HepG2 (cell line): ENCODE measurements around the gene GUK1. TPM values are rescaled to one million over a fixed set of nuclear protein-coding genes. Genes with fewer than 3 reads are reported as not detected.

ENCODE experiments used
- CCAR2 ChIP-seq: fragments of 200-400 bp; formaldehyde crosslinking; optimal IDR thresholded peaks from 2 replicates; pipeline ENCODE3; 2018; ENCODE audit warnings: low read depth, mild to moderate bottlenecking, low read length, moderate library complexity
- CCDC6 ChIP-seq: sonication (generic); formaldehyde crosslinking; IDR thresholded peaks from 2 replicates; pipeline ENCODE4 v1.8.1; 2022; ENCODE audit warnings: mild to moderate bottlenecking, missing genetic modification reagents, moderate library complexity
- EED ChIP-seq: sonication (generic); formaldehyde crosslinking; IDR thresholded peaks from 2 replicates; pipeline ENCODE4 v1.5.0; 2020; ENCODE audit warnings: mild to moderate bottlenecking, missing genetic modification reagents
- RAD21 ChIP-seq: fragments of 450-650 bp; formaldehyde crosslinking; IDR thresholded peaks from 2 replicates; pipeline ENCODE4 v1.5.0; 2020; ENCODE audit warnings: mild to moderate bottlenecking
- SOX5 ChIP-seq: IDR thresholded peaks from 2 replicates; pipeline ENCODE4 v1.6.1; 2016; ENCODE audit warnings: borderline replicate concordance
- SPEN ChIP-seq: sonication (generic); formaldehyde crosslinking; IDR thresholded peaks from 2 replicates; pipeline ENCODE4 v1.5.1; 2020; ENCODE audit warnings: low read depth, mild to moderate bottlenecking, missing genetic modification reagents
- ZIK1 ChIP-seq: sonication (generic); formaldehyde crosslinking; IDR thresholded peaks from 2 replicates; pipeline ENCODE4 v1.5.0; 2020; ENCODE audit warnings: mild to moderate bottlenecking, low read depth, missing genetic modification reagents, borderline replicate concordance
- ZNF253 ChIP-seq: sonication (generic); formaldehyde crosslinking; IDR thresholded peaks from 2 replicates; pipeline ENCODE4 v1.8.0; 2022; ENCODE audit warnings: mild to moderate bottlenecking, missing genetic modification reagents, borderline replicate concordance
- ZNF451 ChIP-seq: sonication (generic); formaldehyde crosslinking; IDR thresholded peaks from 2 replicates; pipeline ENCODE4 v1.5.0; 2020; ENCODE audit warnings: mild to moderate bottlenecking, missing genetic modification reagents
- ZNF616 ChIP-seq: sonication (generic); formaldehyde crosslinking; IDR thresholded peaks from 2 replicates; pipeline ENCODE4 v1.5.0; 2020; ENCODE audit warnings: low read depth, mild to moderate bottlenecking, missing genetic modification reagents
- ZNF713 ChIP-seq: sonication (generic); formaldehyde crosslinking; IDR thresholded peaks from 2 replicates; pipeline ENCODE4 v1.4.0; 2020; ENCODE audit warnings: mild to moderate bottlenecking, missing genetic modification reagents
- ZNF773 ChIP-seq: sonication (generic); formaldehyde crosslinking; IDR thresholded peaks from 2 replicates; pipeline ENCODE4 v1.4.0; 2020; ENCODE audit warnings: missing genetic modification reagents, borderline replicate concordance
- ZNF777 ChIP-seq: sonication (generic); formaldehyde crosslinking; IDR thresholded peaks from 2 replicates; pipeline ENCODE4 v1.4.0; 2020; ENCODE audit warnings: missing genetic modification reagents
- ZNF780A ChIP-seq: sonication (generic); formaldehyde crosslinking; IDR thresholded peaks from 2 replicates; pipeline ENCODE4 v1.8.0; 2022; ENCODE audit warnings: mild to moderate bottlenecking, missing genetic modification reagents, moderate library complexity
- polyA plus RNA-seq, 8 experiments: library from polyadenylated mRNA; depleted of rRNA in 3 of 8; stranded (reverse) in 7 of 8; unstranded in 1 of 8; fragments of >200 nt; fragmentation: Illumina TruSeq in 4 of 8; extraction: Trizol in 4 of 8; gene quantifications; 2 replicates each; pipeline versions ENCODE4 v1.2.1 to v1.2.3, GENCODE V29; 2011 to 2016; ENCODE audit warnings: low read depth in 4 of 8, missing spikeins in 1 of 8, mixed read lengths in 1 of 8; ENCODE audit not compliant: insufficient read depth in 1 of 8
- total RNA-seq, 5 experiments: library from RNA; depleted of rRNA; stranded (reverse); fragments of >200 nt; fragmentation: Illumina TruSeq; extraction: Trizol; gene quantifications; 2 replicates each; pipeline ENCODE4 v1.2.3, GENCODE V29; 2016; ENCODE audit warnings: low read depth in 1 of 5
- TF ChIP-seq, protein P1 (sequence below): sonication (generic); formaldehyde crosslinking; IDR thresholded peaks from 2 replicates; pipeline ENCODE4 v1.4.0; 2020; ENCODE audit warnings: mild to moderate bottlenecking, missing genetic modification reagents, borderline replicate concordance
- TF ChIP-seq, protein P2 (sequence below): sonication (generic); formaldehyde crosslinking; IDR thresholded peaks from 2 replicates; pipeline ENCODE4 v1.5.1; 2020; ENCODE audit warnings: missing genetic modification reagents, mild to moderate bottlenecking, borderline replicate concordance
- TF ChIP-seq, protein P3 (sequence below): sonication (generic); formaldehyde crosslinking; IDR thresholded peaks from one replicate; pipeline ENCODE4 v1.5.1; 2020; ENCODE audit warnings: mild to moderate bottlenecking, missing genetic modification reagents; ENCODE audit errors: not compliant biosample characterization

Gene GUK1
- total and polyA plus RNA-seq, 2 of the 13 experiments (the other 11 are each of a cell fraction or from before 2014, with no cell fraction given): 116 to 154 TPM

DNA sequence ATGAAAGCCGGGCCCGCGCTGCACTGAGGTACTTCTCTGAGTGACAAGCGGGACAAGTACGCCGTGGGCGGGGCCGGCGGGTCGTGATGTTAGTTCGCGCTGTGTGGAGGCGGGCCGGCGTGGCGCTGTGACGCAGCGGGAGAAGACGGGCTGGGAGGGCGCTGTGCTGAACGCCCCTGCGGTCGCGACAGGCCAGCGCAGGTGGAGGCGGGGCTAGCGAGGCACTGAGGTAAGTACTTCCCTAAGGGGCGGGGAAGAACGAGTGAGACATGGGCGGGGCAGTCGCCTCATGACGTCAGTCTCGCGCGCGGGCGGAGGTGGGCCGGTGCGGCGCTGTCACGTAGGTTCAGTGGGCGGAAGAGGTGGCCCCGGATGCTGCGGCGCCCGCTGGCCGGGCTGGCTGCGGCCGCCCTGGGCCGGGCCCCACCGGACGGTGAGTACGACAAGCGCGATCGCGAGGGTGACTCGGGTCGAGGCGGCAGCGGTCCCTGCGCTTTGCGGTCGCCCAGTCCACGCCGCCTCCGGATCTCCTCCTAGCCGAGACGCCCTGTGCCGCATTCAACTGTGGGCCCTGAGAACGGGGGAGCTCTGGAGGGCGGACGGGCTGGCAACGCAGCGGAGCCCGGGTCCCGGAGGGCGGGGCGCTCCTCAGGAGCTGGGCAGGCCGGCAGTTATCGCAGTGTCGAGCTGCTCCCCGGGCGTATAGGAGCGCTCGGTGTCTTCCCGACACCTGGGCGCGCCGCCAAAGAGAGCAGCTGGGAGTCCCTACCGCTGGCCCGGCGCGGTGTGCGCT is at the start of gene GUK1 (continued):
- TF ChIP-seq ZNF773 (peak; percentile 53; the same call in 1 of the 2 replicates), ZNF253 (CRISPR knock-in tag) (no peak), ZNF777 (peak; percentile 86), ZNF616 (CRISPR knock-in tag) (no peak), ZNF713 (CRISPR knock-in tag) (no peak), ZNF451 (CRISPR knock-in tag) (no peak), CCDC6 (CRISPR knock-in tag) (peak; percentile 81; the same call in 1 of the 2 replicates), ZIK1 (CRISPR knock-in tag) (peak; percentile 68; the same call in 1 of the 2 replicates), ZNF780A (CRISPR knock-in tag) (no peak), SOX5 (no peak), RAD21 (0 out of 2 replicates have a peak, but pooled peaks have one; percentile 26), EED (CRISPR knock-in tag) (no peak), SPEN (CRISPR knock-in tag) (peak; percentile 93), CCAR2 (no peak)
- TF ChIP-seq, protein P1, sequence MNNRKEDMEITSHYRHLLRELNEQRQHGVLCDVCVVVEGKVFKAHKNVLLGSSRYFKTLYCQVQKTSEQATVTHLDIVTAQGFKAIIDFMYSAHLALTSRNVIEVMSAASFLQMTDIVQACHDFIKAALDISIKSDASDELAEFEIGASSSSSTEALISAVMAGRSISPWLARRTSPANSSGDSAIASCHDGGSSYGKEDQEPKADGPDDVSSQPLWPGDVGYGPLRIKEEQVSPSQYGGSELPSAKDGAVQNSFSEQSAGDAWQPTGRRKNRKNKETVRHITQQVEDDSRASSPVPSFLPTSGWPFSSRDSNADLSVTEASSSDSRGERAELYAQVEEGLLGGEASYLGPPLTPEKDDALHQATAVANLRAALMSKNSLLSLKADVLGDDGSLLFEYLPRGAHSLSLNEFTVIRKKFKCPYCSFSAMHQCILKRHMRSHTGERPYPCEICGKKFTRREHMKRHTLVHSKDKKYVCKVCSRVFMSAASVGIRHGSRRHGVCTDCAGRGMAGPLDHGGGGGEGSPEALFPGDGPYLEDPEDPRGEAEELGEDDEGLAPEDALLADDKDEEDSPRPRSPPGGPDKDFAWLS (CRISPR knock-in tag): peak; percentile 66; the same call in 1 of the 2 replicates
- TF ChIP-seq, protein P2, sequence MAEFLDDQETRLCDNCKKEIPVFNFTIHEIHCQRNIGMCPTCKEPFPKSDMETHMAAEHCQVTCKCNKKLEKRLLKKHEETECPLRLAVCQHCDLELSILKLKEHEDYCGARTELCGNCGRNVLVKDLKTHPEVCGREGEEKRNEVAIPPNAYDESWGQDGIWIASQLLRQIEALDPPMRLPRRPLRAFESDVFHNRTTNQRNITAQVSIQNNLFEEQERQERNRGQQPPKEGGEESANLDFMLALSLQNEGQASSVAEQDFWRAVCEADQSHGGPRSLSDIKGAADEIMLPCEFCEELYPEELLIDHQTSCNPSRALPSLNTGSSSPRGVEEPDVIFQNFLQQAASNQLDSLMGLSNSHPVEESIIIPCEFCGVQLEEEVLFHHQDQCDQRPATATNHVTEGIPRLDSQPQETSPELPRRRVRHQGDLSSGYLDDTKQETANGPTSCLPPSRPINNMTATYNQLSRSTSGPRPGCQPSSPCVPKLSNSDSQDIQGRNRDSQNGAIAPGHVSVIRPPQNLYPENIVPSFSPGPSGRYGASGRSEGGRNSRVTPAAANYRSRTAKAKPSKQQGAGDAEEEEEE (CRISPR knock-in tag): no peak
- TF ChIP-seq, protein P3, sequence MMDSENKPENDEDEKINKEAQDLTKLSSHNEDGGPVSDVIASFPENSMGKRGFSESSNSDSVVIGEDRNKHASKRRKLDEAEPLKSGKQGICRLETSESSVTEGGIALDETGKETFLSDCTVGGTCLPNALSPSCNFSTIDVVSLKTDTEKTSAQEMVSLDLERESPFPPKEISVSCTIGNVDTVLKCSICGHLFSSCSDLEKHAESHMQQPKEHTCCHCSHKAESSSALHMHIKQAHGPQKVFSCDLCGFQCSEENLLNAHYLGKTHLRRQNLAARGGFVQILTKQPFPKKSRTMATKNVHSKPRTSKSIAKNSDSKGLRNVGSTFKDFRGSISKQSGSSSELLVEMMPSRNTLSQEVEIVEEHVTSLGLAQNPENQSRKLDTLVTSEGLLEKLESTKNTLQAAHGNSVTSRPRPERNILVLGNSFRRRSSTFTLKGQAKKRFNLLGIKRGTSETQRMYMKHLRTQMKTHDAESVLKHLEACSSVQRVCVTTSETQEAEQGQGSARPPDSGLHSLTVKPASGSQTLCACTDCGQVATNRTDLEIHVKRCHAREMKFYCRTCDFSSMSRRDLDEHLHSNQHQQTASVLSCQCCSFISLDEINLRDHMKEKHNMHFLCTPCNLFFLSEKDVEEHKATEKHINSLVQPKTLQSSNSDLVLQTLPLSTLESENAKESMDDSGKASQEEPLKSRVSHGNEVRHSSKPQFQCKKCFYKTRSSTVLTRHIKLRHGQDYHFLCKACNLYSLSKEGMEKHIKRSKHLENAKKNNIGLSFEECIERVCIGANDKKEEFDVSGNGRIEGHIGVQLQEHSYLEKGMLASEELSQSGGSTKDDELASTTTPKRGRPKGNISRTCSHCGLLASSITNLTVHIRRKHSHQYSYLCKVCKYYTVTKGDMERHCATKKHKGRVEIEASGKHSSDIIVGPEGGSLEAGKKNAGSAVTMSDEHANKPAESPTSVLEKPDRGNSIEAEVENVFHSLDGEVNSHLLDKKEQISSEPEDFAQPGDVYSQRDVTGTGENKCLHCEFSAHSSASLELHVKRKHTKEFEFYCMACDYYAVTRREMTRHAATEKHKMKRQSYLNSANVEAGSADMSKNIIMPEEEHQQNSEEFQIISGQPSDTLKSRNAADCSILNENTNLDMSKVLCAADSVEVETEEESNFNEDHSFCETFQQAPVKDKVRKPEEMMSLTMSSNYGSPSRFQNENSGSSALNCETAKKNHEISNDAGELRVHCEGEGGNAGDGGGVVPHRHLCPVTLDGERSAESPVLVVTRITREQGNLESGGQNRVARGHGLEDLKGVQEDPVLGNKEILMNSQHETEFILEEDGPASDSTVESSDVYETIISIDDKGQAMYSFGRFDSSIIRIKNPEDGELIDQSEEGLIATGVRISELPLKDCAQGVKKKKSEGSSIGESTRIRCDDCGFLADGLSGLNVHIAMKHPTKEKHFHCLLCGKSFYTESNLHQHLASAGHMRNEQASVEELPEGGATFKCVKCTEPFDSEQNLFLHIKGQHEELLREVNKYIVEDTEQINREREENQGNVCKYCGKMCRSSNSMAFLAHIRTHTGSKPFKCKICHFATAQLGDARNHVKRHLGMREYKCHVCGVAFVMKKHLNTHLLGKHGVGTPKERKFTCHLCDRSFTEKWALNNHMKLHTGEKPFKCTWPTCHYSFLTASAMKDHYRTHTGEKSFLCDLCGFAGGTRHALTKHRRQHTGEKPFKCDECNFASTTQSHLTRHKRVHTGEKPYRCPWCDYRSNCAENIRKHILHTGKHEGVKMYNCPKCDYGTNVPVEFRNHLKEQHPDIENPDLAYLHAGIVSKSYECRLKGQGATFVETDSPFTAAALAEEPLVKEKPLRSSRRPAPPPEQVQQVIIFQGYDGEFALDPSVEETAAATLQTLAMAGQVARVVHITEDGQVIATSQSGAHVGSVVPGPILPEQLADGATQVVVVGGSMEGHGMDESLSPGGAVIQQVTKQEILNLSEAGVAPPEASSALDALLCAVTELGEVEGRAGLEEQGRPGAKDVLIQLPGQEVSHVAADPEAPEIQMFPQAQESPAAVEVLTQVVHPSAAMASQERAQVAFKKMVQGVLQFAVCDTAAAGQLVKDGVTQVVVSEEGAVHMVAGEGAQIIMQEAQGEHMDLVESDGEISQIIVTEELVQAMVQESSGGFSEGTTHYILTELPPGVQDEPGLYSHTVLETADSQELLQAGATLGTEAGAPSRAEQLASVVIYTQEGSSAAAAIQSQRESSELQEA (CRISPR knock-in tag): no peak
